IPS-20b (cell line): ENCODE results near the gene OR5H1.
"Not testable (repeated sequence)": the region's sequence is repeated elsewhere in the genome, so short reads cannot be mapped to it uniquely, and the experiment has no call there.

Experiments used
- H3K27ac ChIP-seq: one replicate; pipeline ENCODE4 v1.5.1; 2013; ENCODE audit warnings: low read length
- H3K27me3 ChIP-seq: 2 replicates; pipeline ENCODE4 v1.6.1; 2013; ENCODE audit warnings: mild to moderate bottlenecking, low read length, inconsistent platforms; ENCODE audit not compliant: insufficient read depth
- H3K36me3 ChIP-seq: 2 replicates; pipeline ENCODE4 v1.6.1; 2013; ENCODE audit warnings: low read depth, mild to moderate bottlenecking, inconsistent platforms, low read length, moderate library complexity; ENCODE audit not compliant: insufficient read depth
- H3K4me1 ChIP-seq: 2 replicates; pipeline ENCODE4 v1.6.1; 2013; ENCODE audit warnings: mild to moderate bottlenecking, control low read depth, inconsistent platforms, low read length, moderate library complexity; ENCODE audit not compliant: insufficient read depth
- H3K4me3 ChIP-seq: 2 replicates; pipeline ENCODE4 v1.5.1; 2013; ENCODE audit warnings: mild to moderate bottlenecking, low read length, inconsistent platforms
- H3K9ac ChIP-seq: 2 replicates; pipeline ENCODE4 v1.6.1; 2013; ENCODE audit warnings: low read depth, mild to moderate bottlenecking, inconsistent platforms, low read length, moderate library complexity
- H3K9me3 ChIP-seq: 2 replicates; pipeline ENCODE4 v1.6.1; 2013; ENCODE audit warnings: mild to moderate bottlenecking, low read depth, low read length, inconsistent platforms; ENCODE audit not compliant: insufficient read depth

The OR5H1 gene

GRCh38 chr3:98130421-98130820 lies at the start of gene OR5H1:
Gene OR5H1, plus strand, starts transcription at chr3:98130721. Its CDS starts 1,977 bp downstream, at chr3:98132698.
- Histone ChIP-seq H3K36me3 (no peaks in the 10 kb centered on the region), H3K27ac (no peak within 1 kb of the TSS), H3K27me3 (no peaks in the 10 kb centered on the region), H3K4me3 (no peak within 1 kb of the TSS), H3K9me3 (no peaks in the 10 kb centered on the region), H3K9ac (no peak within 1 kb of the TSS), H3K4me1 (no peaks in the 10 kb centered on the region)

DNA sequence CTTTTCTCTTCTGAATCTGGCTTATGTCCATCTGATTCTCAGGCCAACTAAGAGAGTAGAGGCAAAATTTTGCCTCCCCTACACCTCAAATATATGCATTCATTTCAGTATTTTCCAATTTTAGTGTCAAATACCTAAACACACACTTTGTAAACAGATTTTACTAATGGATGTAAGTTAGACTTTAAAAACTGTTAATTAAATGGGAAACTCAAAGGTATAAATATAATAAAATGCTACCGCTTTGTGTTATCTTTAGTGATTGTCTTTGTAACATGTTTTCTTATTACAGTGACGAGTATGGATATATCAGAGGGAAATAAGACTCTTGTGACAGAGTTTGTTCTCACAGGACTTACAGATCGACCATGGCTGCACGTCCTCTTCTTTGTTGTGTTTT lies 43.6 kb upstream of the OR5H1 start, which contains the start of gene OR5AC2:
OR5AC2 (plus strand) TSS at position 301 of the 400 bp plus-strand sequence; CDS start at position 301, 0 bp downstream.
- H3K4me3 ChIP-seq = no peak within 1 kb of the TSS
- H3K4me1 ChIP-seq = no peaks in the 10 kb centered on the region
- no peaks in the 10 kb centered on the region for H3K27me3 ChIP-seq
- H3K36me3 ChIP-seq = no peaks in the 10 kb centered on the region
- no peak within 1 kb of the TSS for H3K27ac ChIP-seq
- no peak within 1 kb of the TSS for H3K9ac ChIP-seq
- no peaks in the 10 kb centered on the region for H3K9me3 ChIP-seq

DNA sequence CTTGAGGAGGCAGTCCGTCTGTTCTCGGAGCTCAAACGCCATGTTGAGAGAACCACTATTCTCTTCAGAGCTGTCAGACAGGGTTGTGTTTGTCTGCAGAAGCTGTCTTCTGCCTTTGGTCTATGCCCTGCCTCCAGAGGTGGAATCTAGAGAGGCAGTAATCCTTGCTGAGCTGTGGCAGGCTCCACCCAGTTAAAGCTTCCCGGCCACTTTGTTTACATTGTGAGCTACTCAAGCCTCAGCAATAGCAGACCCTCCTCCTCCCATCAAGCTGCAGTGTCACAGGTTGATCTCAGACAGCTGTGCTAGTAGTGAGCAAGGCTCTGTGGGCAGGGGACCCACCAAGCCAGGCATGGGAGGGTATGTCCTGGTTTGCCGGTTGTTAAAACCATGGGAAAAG lies 34.6 kb upstream of the OR5H1 start:
- Histone ChIP-seq H3K36me3 (no peaks in the 10 kb centered on the region), H3K9me3 (no peaks in the 10 kb centered on the region), H3K27ac (no peak overlapping the region), H3K27me3 (no peaks in the 10 kb centered on the region), H3K4me1 (no peaks in the 10 kb centered on the region), H3K9ac (no peak overlapping the region), H3K4me3 (no peak overlapping the region)

DNA sequence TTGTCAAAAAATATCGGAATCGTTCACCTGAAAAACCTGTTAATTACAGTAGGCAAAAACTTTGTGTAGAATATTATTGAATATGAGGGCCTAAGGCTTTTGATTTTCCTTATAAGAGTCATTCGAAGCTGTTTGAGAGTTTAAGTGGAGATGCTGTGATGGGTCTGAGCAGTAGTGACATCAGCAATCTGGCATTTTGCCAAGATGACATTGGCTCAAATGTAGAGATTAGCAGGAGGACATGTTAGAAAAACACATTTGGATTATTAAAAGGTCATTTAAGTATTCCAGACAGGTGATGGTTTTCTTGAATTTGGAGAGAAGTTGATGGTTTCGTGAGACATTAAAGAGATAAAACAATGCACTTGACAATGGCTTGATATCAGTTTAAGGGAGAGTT lies 30.7 kb upstream of the OR5H1 start:
- Histone ChIP-seq H3K4me3 (no peak overlapping the region), H3K9me3 (no peaks in the 10 kb centered on the region), H3K27ac (no peak overlapping the region), H3K36me3 (no peaks in the 10 kb centered on the region), H3K27me3 (no peaks in the 10 kb centered on the region), H3K9ac (no peak overlapping the region), H3K4me1 (no peaks in the 10 kb centered on the region)

- H3K27ac ChIP-seq = no peak overlapping the region
- peaks cover 5% of the 10 kb centered on the region for H3K9me3 ChIP-seq
- H3K27me3 ChIP-seq = no peaks in the 10 kb centered on the region
- no peak overlapping the region for H3K4me3 ChIP-seq
- H3K9ac ChIP-seq = no peak overlapping the region
- H3K36me3 ChIP-seq = no peaks in the 10 kb centered on the region
- H3K4me1 ChIP-seq = peaks cover 3% of the 10 kb centered on the region; the same call in 1 of the 2 replicates
Observed at GRCh38 chr3:98108162-98108561, 22.4 kb upstream of the OR5H1 start.

DNA sequence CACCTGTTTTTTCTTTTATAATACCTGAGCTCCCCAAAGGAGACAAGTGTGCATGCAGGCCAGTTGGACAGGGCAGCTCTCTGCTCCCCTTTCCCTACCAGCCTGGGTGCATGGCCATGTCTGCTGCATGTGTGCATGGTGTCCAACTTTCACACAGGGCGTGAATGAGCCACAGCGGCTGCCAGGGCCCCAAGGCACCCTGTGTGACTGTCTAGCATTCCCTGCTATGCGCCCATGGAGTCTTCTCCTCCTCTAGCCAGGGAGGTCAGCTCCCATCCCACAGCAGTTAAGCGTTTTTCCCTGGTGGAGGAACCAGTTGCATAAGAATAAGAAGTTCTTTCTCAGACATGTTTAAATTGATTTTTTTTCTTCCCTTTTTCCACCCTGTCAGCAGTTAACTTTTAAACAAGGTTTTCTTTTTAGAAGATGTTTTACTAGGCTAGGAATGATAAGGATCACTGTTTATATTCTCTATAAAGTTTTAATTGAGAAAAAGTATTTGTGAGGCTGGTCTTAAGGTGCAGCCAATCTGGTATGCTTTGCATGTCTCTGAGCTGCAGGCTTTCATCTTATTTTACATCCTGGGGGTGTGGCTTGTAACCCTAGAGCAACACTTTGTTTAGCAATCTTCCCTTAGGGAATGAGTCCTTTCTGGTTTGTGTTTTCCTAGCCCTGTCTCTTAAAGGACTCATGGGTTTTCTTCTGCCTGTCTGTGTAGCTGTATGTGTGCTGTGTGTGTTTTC lies 20.5 kb upstream of the OR5H1 start:
- no peaks in the 10 kb centered on the region for H3K36me3 ChIP-seq

DNA sequence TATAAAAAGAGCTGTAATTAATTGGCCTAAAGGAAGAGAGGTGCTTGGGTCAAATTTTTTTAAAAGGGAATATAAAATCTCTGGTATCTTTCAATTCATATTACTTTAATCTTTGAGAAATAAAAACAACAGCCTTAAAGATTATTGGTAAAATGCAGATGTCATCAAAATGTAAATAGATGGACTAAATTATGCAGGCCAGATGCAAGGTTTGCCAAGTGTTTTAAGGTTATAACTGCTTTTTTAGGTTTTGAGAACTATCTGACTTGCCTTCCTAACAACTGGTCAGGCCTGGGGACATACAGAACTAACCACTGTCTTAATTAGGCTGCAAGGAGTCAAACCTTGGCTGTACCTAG lies 20.0 kb upstream of the OR5H1 start:
- peaks cover 5% of the 10 kb centered on the region for H3K9me3 ChIP-seq
- no peaks in the 10 kb centered on the region for H3K36me3 ChIP-seq
- no peaks in the 10 kb centered on the region for H3K27me3 ChIP-seq
- H3K9ac ChIP-seq = no peak overlapping the region
- H3K4me1 ChIP-seq = peaks cover 3% of the 10 kb centered on the region; the same call in 1 of the 2 replicates
- no peak overlapping the region for H3K27ac ChIP-seq
- H3K4me3 ChIP-seq = no peak overlapping the region; the same call in 1 of the 2 replicates

More for the DNA sequence above, 20.5 kb upstream of the OR5H1 start:
- Histone ChIP-seq H3K27ac (no peak overlapping the region), H3K4me1 (peaks cover 3% of the 10 kb centered on the region; the same call in 1 of the 2 replicates), H3K4me3 (no peak overlapping the region; the same call in 1 of the 2 replicates), H3K9ac (no peak overlapping the region), H3K27me3 (no peaks in the 10 kb centered on the region), H3K9me3 (peaks cover 5% of the 10 kb centered on the region)

- H3K9me3 ChIP-seq = peaks cover 5% of the 10 kb centered on the region
- no peaks in the 10 kb centered on the region for H3K36me3 ChIP-seq
- no peak overlapping the region for H3K4me3 ChIP-seq
- H3K9ac ChIP-seq = no peak overlapping the region
- H3K4me1 ChIP-seq = peaks cover 3% of the 10 kb centered on the region; the same call in 1 of the 2 replicates
- H3K27me3 ChIP-seq = no peaks in the 10 kb centered on the region
- no peak overlapping the region for H3K27ac ChIP-seq
Observed at GRCh38 chr3:98114264-98114663, 16.3 kb upstream of the OR5H1 start.

DNA sequence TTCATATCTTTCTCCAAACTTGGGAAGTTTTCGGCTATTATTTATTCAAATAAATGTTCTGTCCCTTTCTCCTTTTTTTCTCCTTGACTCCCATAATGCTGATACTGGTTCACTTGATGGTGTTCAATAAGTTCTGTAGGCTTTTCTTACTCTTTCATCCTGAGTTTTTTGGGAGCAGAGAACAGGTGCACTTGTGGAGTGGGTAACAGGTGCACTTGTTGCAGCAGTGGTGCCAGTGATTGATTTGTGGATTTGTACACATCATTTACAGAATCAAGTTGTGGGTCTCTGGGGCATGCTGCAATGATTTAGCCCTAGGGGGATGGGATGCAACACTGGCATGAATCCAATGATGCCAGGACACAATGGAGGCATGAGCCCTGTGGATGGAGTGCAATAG lies 14.8 kb upstream of the OR5H1 start:
- Histone ChIP-seq H3K9me3 (peaks cover 4% of the 10 kb centered on the region), H3K4me3 (no peak overlapping the region), H3K36me3 (no peaks in the 10 kb centered on the region), H3K27me3 (no peaks in the 10 kb centered on the region), H3K27ac (no peak overlapping the region), H3K9ac (no peak overlapping the region), H3K4me1 (no peaks in the 10 kb centered on the region; the same call in 1 of the 2 replicates)

GRCh38 chr3:98136631-98137030 lies 6.1 kb downstream of the OR5H1 start:
- no peaks in the 10 kb centered on the region for H3K27me3 ChIP-seq
- peaks cover 10% of the 10 kb centered on the region for H3K4me1 ChIP-seq
- no peak overlapping the region for H3K4me3 ChIP-seq
- no peak overlapping the region for H3K9ac ChIP-seq
- no peaks in the 10 kb centered on the region for H3K9me3 ChIP-seq
- no peaks in the 10 kb centered on the region for H3K36me3 ChIP-seq
- H3K27ac ChIP-seq = no peak overlapping the region

GRCh38 chr3:98137826-98138557 lies 7.5 kb downstream of the OR5H1 start:
- not testable (repeated sequence) for H3K9me3 ChIP-seq, H3K4me3 ChIP-seq, H3K9ac ChIP-seq, H3K36me3 ChIP-seq, H3K27me3 ChIP-seq, H3K27ac ChIP-seq
- H3K4me1 ChIP-seq = peaks cover 10% of the 10 kb centered on the region

DNA sequence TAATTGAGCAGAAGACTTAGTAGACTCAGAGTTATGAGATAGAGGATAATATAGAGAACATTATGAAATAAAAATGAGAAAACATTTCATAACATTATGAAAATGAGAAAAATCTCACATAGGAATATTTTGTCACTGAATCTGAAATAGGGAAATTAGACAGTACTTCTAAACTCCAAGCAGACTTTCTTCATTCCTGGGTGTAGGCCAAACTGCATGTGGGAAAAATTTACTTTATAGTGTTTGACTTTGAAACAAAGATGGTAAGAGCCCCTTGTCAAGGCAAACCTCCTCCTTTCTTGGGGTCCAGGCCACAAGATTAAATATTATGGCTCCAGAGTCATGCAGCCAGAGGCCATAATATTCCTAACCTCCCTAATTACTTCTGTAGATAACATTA lies 10.0 kb downstream of the OR5H1 start:
- no peaks in the 10 kb centered on the region for H3K9me3 ChIP-seq
- H3K9ac ChIP-seq = no peak overlapping the region
- no peaks in the 10 kb centered on the region for H3K36me3 ChIP-seq
- peaks cover 10% of the 10 kb centered on the region for H3K4me1 ChIP-seq
- no peak overlapping the region for H3K27ac ChIP-seq
- no peak overlapping the region for H3K4me3 ChIP-seq
- H3K27me3 ChIP-seq = no peaks in the 10 kb centered on the region
